BLaER1 (cell line): ENCODE data around the gene PSKH1.

Experiments
- H3K27ac ChIP-seq: shearing (Covaris generic); formaldehyde crosslinking; 2 replicates; pipeline ENCODE4 v1.8.1; 2022
- H3K27me3 ChIP-seq: shearing (Covaris generic); formaldehyde crosslinking; 2 replicates; pipeline ENCODE4 v1.8.1; 2022
- H3K36me3 ChIP-seq: shearing (Covaris generic); formaldehyde crosslinking; 2 replicates; pipeline ENCODE4 v1.8.1; 2022
- H3K4me1 ChIP-seq: shearing (Covaris generic); formaldehyde crosslinking; 2 replicates; pipeline ENCODE4 v1.8.1; 2022
- H3K4me2 ChIP-seq: shearing (Covaris generic); formaldehyde crosslinking; 2 replicates; pipeline ENCODE4 v1.8.1; 2022
- H3K4me3 ChIP-seq: shearing (Covaris generic); formaldehyde crosslinking; 2 replicates; pipeline ENCODE4 v1.8.1; 2022
- H3K9ac ChIP-seq: shearing (Covaris generic); formaldehyde crosslinking; 2 replicates; pipeline ENCODE4 v1.8.1; 2022
- H3K9me3 ChIP-seq: shearing (Covaris generic); formaldehyde crosslinking; 2 replicates; pipeline ENCODE4 v1.8.1; 2022
- H4K20me1 ChIP-seq: shearing (Covaris generic); formaldehyde crosslinking; 2 replicates; pipeline ENCODE4 v1.8.1; 2022
- Cebpa-rat ChIP-seq: shearing (Covaris generic); IDR thresholded peaks from 2 replicates; pipeline ENCODE4 v1.8.1; 2022

PSKH1 gene

DNA sequence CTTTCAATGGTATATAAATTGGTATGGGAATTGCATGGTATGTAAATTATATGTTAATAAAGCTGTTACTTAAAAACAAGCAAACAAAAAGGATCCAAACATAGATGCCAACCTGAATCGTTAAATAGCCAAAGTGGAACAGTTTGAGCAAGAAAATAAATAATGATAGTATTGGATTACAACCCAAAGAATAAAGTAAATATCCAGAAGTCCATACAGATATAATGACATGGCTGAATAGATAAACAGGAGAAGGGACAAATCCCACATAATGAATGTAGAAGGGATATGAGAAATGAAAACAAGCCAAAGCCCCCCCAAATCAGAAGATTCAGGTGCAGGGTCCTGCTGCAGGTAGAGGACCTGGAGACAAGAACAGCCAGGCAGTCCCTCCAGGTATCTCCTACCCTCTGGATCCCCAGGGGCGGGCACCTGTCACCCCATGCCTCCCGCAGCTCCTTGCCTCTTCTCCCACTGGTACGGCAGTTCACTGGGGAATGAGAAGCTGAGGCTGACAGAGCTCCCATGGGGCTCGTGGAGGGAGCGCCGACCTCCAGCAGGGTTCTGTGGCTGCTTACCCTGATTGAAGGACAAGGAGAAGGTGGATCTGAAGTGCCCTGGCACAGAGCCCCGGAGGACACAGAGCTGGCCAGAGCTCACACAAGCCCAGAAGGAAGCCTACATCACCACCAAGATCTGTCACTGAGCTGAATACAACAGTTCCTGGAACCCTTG is 60.8 kb downstream of the PSKH1 start:
- Histone ChIP-seq H3K4me2 (no peak overlapping the region), H3K4me1 (peaks cover 9% of the 10 kb centered on the region), H3K9ac (no peak overlapping the region), H3K27me3 (no peaks in the 10 kb centered on the region), H3K27ac (no peak overlapping the region), H3K36me3 (peaks cover 62% of the 10 kb centered on the region), H3K4me3 (no peak overlapping the region), H4K20me1 (no peaks in the 10 kb centered on the region), H3K9me3 (no peaks in the 10 kb centered on the region)
- TF ChIP-seq Cebpa-rat = no peak

DNA sequence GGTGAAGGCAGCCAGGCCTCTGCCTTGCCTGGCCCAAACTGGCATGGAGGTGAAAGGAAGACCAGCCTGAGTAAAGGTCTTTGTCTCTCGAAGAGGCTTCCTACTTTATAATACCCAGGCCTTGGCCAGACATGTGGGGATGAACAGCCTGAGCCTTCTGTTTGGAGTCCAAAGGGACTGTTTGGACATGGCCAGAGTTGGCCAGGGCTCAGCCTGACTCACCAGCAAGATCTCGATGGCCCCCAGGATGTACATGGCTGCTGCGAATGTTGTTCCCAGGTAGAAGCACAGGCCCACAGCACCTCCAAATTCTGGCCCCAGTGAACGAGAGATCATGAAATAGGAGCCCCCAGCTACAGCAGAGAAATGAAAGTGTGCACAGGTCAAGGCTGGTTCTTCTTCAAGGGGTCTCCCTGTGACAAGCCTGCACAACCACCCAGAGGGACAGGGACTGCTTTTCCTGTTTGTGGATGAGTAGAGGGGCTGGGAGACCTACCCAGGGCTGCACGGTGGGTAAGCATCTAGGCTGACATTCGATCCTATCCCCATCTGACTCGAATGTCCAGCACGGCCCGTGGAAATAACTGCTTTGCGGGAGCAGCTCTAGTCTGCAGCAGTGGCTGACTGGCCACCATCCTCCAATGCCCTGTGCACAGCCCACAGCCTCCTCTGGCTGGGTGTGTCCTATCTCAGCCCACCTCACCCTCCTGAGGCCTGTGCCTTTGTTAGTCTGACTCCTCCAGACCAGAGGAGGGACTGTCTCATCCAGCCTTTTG is 61.6 kb downstream of the PSKH1 start:
- H3K4me2 ChIP-seq = no peak overlapping the region
- no peaks in the 10 kb centered on the region for H3K9me3 ChIP-seq
- H3K4me1 ChIP-seq = peaks cover 9% of the 10 kb centered on the region
- H4K20me1 ChIP-seq = no peaks in the 10 kb centered on the region
- H3K4me3 ChIP-seq = no peak overlapping the region
- H3K36me3 ChIP-seq = peaks cover 65% of the 10 kb centered on the region
- H3K9ac ChIP-seq = no peak overlapping the region
- H3K27ac ChIP-seq = no peak overlapping the region
- TF ChIP-seq Cebpa-rat = no peak
- H3K27me3 ChIP-seq = no peaks in the 10 kb centered on the region

DNA sequence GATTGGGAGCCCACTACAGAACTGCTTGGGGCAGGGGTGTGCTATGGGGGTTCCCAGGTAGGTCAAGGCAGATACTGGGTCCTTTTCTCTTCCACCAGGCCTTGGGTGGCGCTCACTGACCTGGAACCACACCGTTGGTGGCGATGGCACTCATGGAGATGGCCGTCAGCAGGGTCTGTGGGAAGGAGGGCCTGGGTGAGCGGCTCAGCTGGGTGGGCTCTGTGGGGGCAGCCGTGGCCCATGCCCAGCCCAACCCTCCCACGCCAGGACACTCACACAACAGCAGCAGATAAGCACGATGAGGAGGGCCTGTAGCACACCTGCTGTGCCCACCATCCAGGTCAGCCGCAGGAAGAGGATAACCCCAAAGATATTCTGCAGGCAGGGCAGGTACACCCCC is 64.6 kb downstream of the PSKH1 start:
- no peak for TF ChIP-seq Cebpa-rat
- H3K27me3 ChIP-seq = no peaks in the 10 kb centered on the region
- H3K36me3 ChIP-seq = peaks cover 68% of the 10 kb centered on the region
- no peak overlapping the region for H3K27ac ChIP-seq
- no peaks in the 10 kb centered on the region for H4K20me1 ChIP-seq
- no peaks in the 10 kb centered on the region for H3K9me3 ChIP-seq
- no peak overlapping the region for H3K4me3 ChIP-seq
- H3K4me2 ChIP-seq = no peak overlapping the region
- H3K4me1 ChIP-seq = peaks cover 17% of the 10 kb centered on the region
- no peak overlapping the region for H3K9ac ChIP-seq

DNA sequence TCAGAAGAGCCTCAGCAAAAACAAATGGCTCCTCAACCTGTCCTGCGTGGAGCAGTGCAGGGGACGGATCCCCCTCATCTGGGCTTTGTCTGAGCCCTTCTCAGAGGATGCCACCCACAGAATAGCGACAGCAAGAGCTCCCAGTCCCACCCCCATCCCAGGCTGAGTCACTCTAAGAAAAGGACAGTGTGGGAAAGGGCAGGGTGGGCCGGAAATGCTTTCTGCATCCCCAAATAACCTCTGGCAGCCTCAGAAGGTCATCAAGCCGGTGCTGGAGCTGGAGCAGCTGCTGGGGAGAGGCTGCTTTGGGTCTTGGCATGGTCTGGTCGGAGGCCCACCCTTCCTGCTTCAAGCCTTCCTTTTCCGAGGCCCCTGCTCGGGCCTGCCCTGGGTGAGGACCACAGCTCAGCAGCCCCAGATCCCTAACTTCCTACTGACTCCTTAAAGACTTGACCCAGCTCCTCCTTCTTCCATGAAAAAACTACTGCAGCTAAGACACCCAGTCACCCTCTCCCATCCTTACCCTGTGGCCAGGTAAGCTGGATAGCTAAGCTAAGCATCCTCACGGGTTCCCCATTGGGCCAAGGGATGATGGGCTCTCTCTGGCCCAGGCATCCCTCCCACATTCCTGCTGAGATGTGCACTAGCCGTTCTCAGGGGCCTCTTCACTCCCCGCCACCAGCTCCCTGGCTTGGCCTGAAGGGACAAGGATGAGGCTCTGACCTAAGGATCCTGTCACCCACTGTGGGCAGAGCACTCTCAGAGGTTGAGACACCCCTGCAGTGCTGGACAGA is 66.7 kb downstream of the PSKH1 start:
- no peak overlapping the region for H3K27ac ChIP-seq
- H3K36me3 ChIP-seq = peaks cover 70% of the 10 kb centered on the region
- H4K20me1 ChIP-seq = peaks cover 6% of the 10 kb centered on the region; the same call in 1 of the 2 replicates
- no peaks in the 10 kb centered on the region for H3K27me3 ChIP-seq
- TF ChIP-seq Cebpa-rat = no peak
- peaks cover 17% of the 10 kb centered on the region for H3K4me1 ChIP-seq
- H3K9me3 ChIP-seq = no peaks in the 10 kb centered on the region
- H3K9ac ChIP-seq = no peak overlapping the region
- H3K4me2 ChIP-seq = no peak overlapping the region
- H3K4me3 ChIP-seq = no peak overlapping the region

DNA sequence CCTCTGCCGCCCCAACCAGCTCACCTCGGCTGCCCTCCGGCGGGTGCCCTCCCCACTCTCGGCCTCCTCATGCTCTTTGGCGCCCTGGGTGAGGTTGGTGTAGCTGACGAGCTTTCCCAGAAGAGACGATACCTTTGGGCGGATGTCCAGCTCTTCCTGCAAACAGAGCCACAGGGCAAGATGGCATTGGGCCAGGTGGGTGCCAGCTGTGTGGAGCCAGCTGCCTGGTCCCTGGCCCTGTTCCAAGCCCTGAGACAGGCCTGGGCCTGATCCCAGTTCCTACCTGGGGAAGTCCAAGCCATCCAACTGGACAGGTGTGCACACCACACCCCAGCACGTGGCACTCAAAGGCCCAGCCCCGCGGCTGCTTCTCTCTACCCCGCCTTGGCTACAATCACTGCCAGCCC is 68.5 kb downstream of the PSKH1 start:
- no peak for TF ChIP-seq Cebpa-rat
- Histone ChIP-seq H3K27ac (no peak overlapping the region), H3K4me2 (no peak overlapping the region), H3K4me3 (no peak overlapping the region), H3K36me3 (peaks cover 64% of the 10 kb centered on the region), H3K9ac (no peak overlapping the region), H4K20me1 (peaks cover 24% of the 10 kb centered on the region; the same call in 1 of the 2 replicates), H3K4me1 (peaks cover 35% of the 10 kb centered on the region), H3K27me3 (no peaks in the 10 kb centered on the region), H3K9me3 (no peaks in the 10 kb centered on the region)

DNA sequence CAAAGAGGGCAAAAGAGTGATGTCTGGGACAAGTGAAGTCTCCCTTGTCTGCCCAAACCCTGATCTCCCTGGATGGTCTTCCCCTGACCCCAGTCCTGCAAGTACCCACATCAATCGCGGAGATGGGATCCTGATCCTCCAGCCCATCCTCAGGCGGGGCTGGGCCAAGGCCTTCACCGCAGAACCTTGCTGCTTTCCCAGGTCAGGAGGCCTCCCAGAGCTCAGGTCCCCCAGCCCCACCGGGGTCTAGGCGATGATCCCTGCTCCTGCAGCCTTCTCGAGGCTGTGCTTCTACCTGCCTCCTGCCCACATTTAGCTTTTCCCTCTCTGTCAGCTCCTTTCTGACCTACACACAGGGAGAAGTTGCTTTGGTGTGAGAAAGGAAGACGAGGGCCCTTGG is 69.1 kb downstream of the PSKH1 start:
- TF ChIP-seq Cebpa-rat = no peak
- Histone ChIP-seq H3K9ac (no peak overlapping the region), H3K4me1 (peaks cover 41% of the 10 kb centered on the region), H3K4me2 (no peak overlapping the region), H4K20me1 (peaks cover 30% of the 10 kb centered on the region; the same call in 1 of the 2 replicates), H3K36me3 (peaks cover 64% of the 10 kb centered on the region), H3K4me3 (no peak overlapping the region), H3K9me3 (no peaks in the 10 kb centered on the region), H3K27me3 (no peaks in the 10 kb centered on the region), H3K27ac (no peak overlapping the region)

DNA sequence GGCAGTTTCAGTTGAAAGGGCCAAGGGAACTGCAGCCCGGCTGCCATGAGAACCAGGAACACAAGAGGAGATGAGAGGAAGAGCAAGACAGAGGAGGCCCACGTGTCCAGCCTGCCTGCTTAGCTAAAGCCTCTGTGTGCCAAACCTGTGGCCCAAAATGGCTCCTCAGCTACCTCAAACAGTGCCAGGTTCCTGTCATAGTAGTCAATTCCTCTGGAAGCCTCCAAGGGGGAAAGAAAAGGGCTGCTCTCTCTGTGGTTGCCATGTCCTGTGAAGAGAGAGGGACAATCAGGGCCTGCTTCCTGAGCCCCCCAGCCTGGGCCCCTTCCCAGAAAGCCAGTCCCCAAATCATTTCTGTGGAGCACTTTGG is 70.2 kb downstream of the PSKH1 start:
- no peak for TF ChIP-seq Cebpa-rat
- H3K27me3 ChIP-seq = no peaks in the 10 kb centered on the region
- peaks cover 36% of the 10 kb centered on the region; the same call in 1 of the 2 replicates for H4K20me1 ChIP-seq
- H3K4me3 ChIP-seq = no peak overlapping the region
- H3K9me3 ChIP-seq = no peaks in the 10 kb centered on the region
- no peak overlapping the region for H3K27ac ChIP-seq
- H3K36me3 ChIP-seq = peaks cover 57% of the 10 kb centered on the region
- no peak overlapping the region for H3K4me2 ChIP-seq
- peaks cover 49% of the 10 kb centered on the region for H3K4me1 ChIP-seq
- no peak overlapping the region for H3K9ac ChIP-seq

DNA sequence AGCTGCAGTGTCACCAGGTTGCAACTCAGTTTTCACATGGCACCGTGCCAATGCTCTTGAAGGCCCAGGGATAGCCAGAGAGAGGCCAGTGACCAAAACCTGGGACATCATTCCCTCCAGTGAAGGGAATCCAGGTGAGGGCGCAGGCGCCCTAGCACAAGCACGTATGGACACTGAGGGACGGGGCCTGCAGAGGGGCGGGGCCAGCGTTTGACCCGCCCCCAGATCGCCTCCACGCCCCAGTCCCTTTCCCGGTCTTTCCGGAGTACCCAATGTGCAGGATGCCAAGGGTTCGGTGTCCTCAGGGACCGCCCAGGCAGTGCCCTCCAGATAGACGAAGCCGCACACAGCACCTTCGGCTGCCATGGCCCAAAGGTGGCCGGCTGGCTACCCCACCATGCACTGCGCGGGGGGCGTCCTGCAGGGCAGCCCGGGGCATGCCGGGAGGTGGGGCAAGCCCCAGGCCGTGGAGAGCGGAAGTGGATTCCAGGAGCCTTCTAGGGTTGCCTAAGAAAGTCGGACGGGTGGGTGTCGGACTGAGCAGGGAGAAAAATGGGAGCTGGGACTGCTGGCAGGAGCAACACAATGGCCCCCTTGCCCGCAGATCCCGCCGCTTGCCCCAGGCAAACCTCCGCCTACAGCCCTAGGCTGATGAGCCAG is 70.7 kb downstream of the PSKH1 start:
- no peak overlapping the region for H3K9ac ChIP-seq
- H3K4me1 ChIP-seq = peaks cover 51% of the 10 kb centered on the region
- no peak overlapping the region for H3K27ac ChIP-seq
- H3K4me3 ChIP-seq = no peak overlapping the region
- no peaks in the 10 kb centered on the region for H3K9me3 ChIP-seq
- no peaks in the 10 kb centered on the region for H3K27me3 ChIP-seq
- peaks cover 52% of the 10 kb centered on the region for H3K36me3 ChIP-seq
- no peak for TF ChIP-seq Cebpa-rat
- H4K20me1 ChIP-seq = peaks cover 36% of the 10 kb centered on the region; the same call in 1 of the 2 replicates
- H3K4me2 ChIP-seq = no peak overlapping the region

DNA sequence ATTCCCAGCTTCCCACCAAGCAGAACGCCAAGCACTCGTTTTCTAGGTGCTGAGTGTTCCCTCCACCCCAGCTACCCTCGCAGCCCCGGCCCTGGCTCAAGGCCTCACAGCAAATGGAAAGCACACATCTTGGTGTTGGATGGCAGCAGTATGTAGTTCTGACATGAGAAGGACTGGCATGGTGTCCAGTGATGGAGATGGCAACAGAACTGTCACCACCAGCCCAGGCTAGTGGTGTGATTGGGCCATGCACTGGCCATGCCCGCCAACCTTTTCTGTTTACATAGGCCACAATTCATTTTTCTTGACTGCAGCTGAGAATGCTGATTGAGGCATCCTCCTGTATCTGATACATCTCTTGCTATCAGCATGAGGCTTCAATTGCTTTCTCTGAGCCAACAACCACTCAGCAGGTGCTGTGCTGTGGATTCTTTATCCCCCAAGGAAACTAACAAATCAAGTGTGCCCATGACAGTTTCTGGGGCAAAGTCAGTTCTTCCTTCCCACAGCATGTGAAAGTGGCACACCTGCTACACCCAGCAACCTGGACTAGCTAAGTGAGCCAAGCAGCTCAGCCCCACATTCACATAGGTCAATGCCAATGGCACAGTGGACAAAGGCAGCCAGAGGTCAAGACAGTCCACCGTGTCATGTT is 71.5 kb downstream of the PSKH1 start:
- Histone ChIP-seq H3K27me3 (no peaks in the 10 kb centered on the region), H3K36me3 (peaks cover 44% of the 10 kb centered on the region), H3K4me2 (peak overlapping the region; percentile 97), H3K9me3 (no peaks in the 10 kb centered on the region), H3K27ac (no peak overlapping the region), H3K9ac (no peak overlapping the region), H3K4me3 (no peak overlapping the region), H3K4me1 (peaks cover 57% of the 10 kb centered on the region), H4K20me1 (peaks cover 36% of the 10 kb centered on the region; the same call in 1 of the 2 replicates)
- no peak for TF ChIP-seq Cebpa-rat
